Measurements from ENCODE around the gene LUZP2.

Gene LUZP2

GRCh38 chr11:24794064-24794463, 297.2 kb downstream of the LUZP2 start:
- TF ChIP-seq CTCF (IDR thresholded peaks at IDR 0.05) (no peak), ZFX (IDR thresholded peaks at IDR 0.05; ENCODE audit: borderline replicate concordance) (no peak)
- H3K27ac ChIP-seq: no peak overlapping the region

- no peak overlapping the region for H3K27ac ChIP-seq
- TF ChIP-seq ZFX (IDR thresholded peaks at IDR 0.05; ENCODE audit: borderline replicate concordance): no peak
- no peak for TF ChIP-seq CTCF (IDR thresholded peaks at IDR 0.05)
Observed at GRCh38 chr11:24805671-24806070, 308.8 kb downstream of the LUZP2 start.

GRCh38 chr11:24808173-24808572, 311.3 kb downstream of the LUZP2 start:
- H3K27ac ChIP-seq: no peak overlapping the region
- TF ChIP-seq CTCF (IDR thresholded peaks at IDR 0.05) (no peak), ZFX (IDR thresholded peaks at IDR 0.05; ENCODE audit: borderline replicate concordance) (no peak)

GRCh38 chr11:24819006-24819405, 322.2 kb downstream of the LUZP2 start:
- no peak for TF ChIP-seq ZFX (IDR thresholded peaks at IDR 0.05; ENCODE audit: borderline replicate concordance)
- no peak for TF ChIP-seq CTCF (IDR thresholded peaks at IDR 0.05)
- peak overlapping the region; percentile 36 for H3K27ac ChIP-seq

GRCh38 chr11:24819863-24820434, 323.1 kb downstream of the LUZP2 start:
- TF ChIP-seq ZFX (IDR thresholded peaks at IDR 0.05; ENCODE audit: borderline replicate concordance) (no peak), CTCF (IDR thresholded peaks at IDR 0.05) (no peak)
- peak overlapping the region; percentile 28 for H3K27ac ChIP-seq

- H3K27ac ChIP-seq: peak overlapping the region; percentile 28
- TF ChIP-seq CTCF (IDR thresholded peaks at IDR 0.05) (no peak), ZFX (IDR thresholded peaks at IDR 0.05; ENCODE audit: borderline replicate concordance) (no peak)
Observed at GRCh38 chr11:24820541-24820940, 323.7 kb downstream of the LUZP2 start.

- TF ChIP-seq ZFX (IDR thresholded peaks at IDR 0.05; ENCODE audit: borderline replicate concordance) (no peak), CTCF (IDR thresholded peaks at IDR 0.05) (no peak)
- H3K27ac ChIP-seq: peak overlapping the region; percentile 95
Observed at GRCh38 chr11:24828938-24829605, 332.2 kb downstream of the LUZP2 start.

All from 22Rv1 (cell line).